Measurements from ENCODE around the gene PXMP4. TPM values are rescaled to one million over a fixed set of nuclear protein-coding genes. Genes with fewer than 3 reads are reported as not detected.

The PXMP4 gene, protein sequence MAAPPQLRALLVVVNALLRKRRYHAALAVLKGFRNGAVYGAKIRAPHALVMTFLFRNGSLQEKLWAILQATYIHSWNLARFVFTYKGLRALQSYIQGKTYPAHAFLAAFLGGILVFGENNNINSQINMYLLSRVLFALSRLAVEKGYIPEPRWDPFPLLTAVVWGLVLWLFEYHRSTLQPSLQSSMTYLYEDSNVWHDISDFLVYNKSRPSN
- total RNA-seq: 1 to 10 TPM; 4.4 to 8.9 (median 6.8) TPM

DNA sequence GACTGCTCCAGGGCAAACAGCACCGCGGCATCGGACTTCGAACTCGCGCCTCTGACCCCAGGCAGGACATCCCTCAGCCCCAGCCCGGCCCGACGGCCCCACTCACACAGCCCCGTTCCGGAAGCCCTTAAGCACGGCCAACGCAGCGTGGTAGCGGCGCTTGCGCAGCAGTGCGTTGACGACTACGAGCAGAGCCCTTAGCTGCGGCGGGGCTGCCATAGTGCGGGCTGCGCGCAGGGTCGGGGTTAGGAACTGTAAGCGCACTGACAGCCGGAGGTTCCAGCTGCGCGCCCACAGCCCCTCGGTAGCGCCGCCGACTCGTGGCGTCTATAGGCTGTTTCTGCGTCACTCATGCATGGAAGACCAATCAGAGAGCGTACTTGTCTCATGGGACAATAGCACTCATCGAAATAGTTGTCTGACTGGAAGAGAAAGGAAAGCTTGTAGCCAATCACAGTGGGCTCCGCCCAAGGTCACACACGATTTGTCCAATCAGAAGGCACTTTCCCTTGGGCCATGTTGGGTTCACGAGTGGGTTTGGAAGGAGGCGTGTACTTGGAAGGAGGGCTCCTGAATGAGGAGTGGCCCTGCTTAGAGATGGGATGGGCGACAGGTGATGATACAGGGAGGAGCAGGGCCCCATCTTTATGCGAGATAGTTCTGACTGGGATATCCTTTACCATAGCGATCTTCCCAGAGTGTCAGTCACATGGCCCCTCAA is at the start of gene PXMP4:
TSS of gene PXMP4 (minus strand) at position 322 of the 721 bp plus-strand sequence. CDS start at position 219, 103 bp downstream.
- no peaks in the 10 kb centered on the region for H3K9me3 ChIP-seq
- peak; percentile 100 for ATAC-seq
- H3K4me3 ChIP-seq: peak within 1 kb of the TSS; percentile 55 to 75
- WGBS, 2 donors (ENCODE audit: low coverage in 1 of 2): 8% methylated on average over 4 to 8 of the region's 46 CpGs
- H3K4me1 ChIP-seq: peaks cover 0 to 21% (median 11%) of the 10 kb centered on the region in 3 donors
- H3K36me3 ChIP-seq: peaks cover 0 to 3% of the 10 kb centered on the region in 2 donors
- H3K27me3 ChIP-seq: no peaks in the 10 kb centered on the region
- TF ChIP-seq POLR2A (IDR thresholded peaks at IDR 0.05): peak; percentile 36 to 47
- TF ChIP-seq, protein P1, sequence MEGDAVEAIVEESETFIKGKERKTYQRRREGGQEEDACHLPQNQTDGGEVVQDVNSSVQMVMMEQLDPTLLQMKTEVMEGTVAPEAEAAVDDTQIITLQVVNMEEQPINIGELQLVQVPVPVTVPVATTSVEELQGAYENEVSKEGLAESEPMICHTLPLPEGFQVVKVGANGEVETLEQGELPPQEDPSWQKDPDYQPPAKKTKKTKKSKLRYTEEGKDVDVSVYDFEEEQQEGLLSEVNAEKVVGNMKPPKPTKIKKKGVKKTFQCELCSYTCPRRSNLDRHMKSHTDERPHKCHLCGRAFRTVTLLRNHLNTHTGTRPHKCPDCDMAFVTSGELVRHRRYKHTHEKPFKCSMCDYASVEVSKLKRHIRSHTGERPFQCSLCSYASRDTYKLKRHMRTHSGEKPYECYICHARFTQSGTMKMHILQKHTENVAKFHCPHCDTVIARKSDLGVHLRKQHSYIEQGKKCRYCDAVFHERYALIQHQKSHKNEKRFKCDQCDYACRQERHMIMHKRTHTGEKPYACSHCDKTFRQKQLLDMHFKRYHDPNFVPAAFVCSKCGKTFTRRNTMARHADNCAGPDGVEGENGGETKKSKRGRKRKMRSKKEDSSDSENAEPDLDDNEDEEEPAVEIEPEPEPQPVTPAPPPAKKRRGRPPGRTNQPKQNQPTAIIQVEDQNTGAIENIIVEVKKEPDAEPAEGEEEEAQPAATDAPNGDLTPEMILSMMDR (IDR thresholded peaks at IDR 0.05): peak in 1 of 4 experiments; percentile 21
- no peak for TF ChIP-seq EP300 (IDR thresholded peaks at IDR 0.05)
- peak; percentile 60 for TF ChIP-seq POLR2AphosphoS5 (IDR thresholded peaks at IDR 0.05)
- H3K27ac ChIP-seq: peak within 1 kb of the TSS in 3 of 4 donors; percentile 78 to 83 (median 78)

DNA sequence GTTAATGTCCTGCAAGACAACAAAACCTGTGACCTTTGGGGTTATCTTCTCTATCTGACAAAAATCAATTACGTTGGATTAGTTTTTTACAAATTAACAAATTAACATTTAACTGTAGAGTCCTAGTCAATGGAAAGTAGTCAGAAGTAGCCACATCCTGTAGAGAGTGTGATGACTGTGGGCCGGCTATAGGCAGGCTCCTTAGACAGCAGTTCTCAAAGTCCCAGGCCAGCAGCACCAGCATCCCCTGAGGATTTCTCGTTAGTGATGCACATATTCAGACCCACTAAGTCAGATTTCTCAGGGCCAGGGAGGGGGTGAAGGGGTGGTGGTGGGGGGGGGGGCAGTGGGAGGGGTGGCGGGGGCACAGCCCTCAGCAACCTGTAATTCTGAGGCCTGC is 48.9 kb upstream of the PXMP4 start:
- TF ChIP-seq POLR2A (IDR thresholded peaks at IDR 0.05): no peak
- TF ChIP-seq, protein P1 (IDR thresholded peaks at IDR 0.05): no peak
- no peak for TF ChIP-seq POLR2AphosphoS5 (IDR thresholded peaks at IDR 0.05)
- no peak for TF ChIP-seq EP300 (IDR thresholded peaks at IDR 0.05)
- Histone ChIP-seq H3K9me3 (no peaks in the 10 kb centered on the region), H3K27me3 (no peaks in the 10 kb centered on the region), H3K36me3 (peaks cover 0 to 67% of the 10 kb centered on the region in 2 donors), H3K4me3 (no peak overlapping the region), H3K27ac (no peak overlapping the region), H3K4me1 (no peaks in the 10 kb centered on the region)
- WGBS, 2 donors (ENCODE audit: low coverage in 1 of 2): 69 to 100% methylated on average over 1 to 3 of the region's 4 CpGs
- ATAC-seq: no peak

DNA sequence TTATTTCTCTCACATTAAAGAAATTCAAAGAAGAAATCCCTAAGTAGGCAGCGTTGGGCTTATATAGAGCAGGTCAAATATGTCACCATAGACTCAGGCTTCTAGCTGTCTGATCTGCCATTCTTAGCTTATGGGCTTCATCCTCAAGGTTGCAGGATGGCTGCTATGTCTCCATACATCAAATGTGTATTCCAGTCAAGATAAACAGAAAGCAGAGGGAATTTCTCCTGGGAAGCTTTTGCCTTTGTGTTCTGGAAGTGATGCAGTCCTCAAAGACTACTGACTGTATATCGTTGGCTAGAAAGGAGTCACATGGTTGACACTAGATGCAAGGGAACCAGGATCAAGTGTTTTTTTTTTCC is 47.6 kb upstream of the PXMP4 start:
- 66 to 100% methylated on average over 1 to 2 of the region's 2 CpGs for WGBS, 2 donors (ENCODE audit: low coverage in 1 of 2)
- H3K36me3 ChIP-seq: peaks cover 0 to 70% of the 10 kb centered on the region in 2 donors
- H3K27ac ChIP-seq: no peak overlapping the region
- H3K27me3 ChIP-seq: no peaks in the 10 kb centered on the region
- no peak for TF ChIP-seq POLR2A (IDR thresholded peaks at IDR 0.05)
- TF ChIP-seq EP300 (IDR thresholded peaks at IDR 0.05): no peak
- TF ChIP-seq, protein P1 (IDR thresholded peaks at IDR 0.05): no peak
- no peak for TF ChIP-seq POLR2AphosphoS5 (IDR thresholded peaks at IDR 0.05)
- no peak overlapping the region for H3K4me3 ChIP-seq
- H3K4me1 ChIP-seq: no peaks in the 10 kb centered on the region
- no peak for ATAC-seq
- no peaks in the 10 kb centered on the region for H3K9me3 ChIP-seq

DNA sequence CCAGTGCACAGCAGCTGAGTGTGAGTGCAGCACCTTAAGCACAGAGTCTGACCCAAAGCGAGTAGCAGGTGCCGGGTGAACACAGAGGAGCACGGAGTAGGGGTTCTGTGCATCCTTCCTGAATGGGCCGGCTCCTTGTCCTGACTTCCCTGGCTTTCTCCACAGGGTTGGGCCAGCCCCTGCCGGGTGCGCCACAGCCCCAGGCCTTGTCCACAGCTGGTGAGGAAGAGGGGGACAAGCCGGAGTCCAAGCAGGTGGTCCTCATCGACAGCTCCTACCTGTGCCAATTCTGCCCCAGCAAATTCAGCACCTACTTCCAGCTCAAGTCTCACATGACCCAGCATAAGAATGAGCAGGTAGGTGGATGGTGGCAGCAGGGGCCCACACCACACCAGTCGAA is 46.6 kb upstream of the PXMP4 start:
- ATAC-seq: no peak
- WGBS, 2 donors (ENCODE audit: low coverage in 1 of 2): 94% methylated on average over 3 of the region's 9 CpGs; no CpG with 5 or more reads in 1 of the 2 donors
- Histone ChIP-seq H3K4me1 (no peaks in the 10 kb centered on the region), H3K4me3 (no peak overlapping the region), H3K27me3 (no peaks in the 10 kb centered on the region), H3K27ac (no peak overlapping the region), H3K9me3 (no peaks in the 10 kb centered on the region), H3K36me3 (peaks cover 0 to 77% of the 10 kb centered on the region in 2 donors)
- TF ChIP-seq POLR2A (IDR thresholded peaks at IDR 0.05) (no peak), POLR2AphosphoS5 (IDR thresholded peaks at IDR 0.05) (no peak), EP300 (IDR thresholded peaks at IDR 0.05) (no peak)
- TF ChIP-seq, protein P1 (IDR thresholded peaks at IDR 0.05): no peak

Measured in gastroesophageal sphincter (tissue), 4 donors.